Fibroblast of lung (primary cell): Measurements from ENCODE around the gene ARHGAP18.

ENCODE experiments used
- EZH2 ChIP-seq: IDR thresholded peaks from 2 replicates; pipeline ENCODE4 v1.5.1; 2012; ENCODE audit warnings: low read length, control low read depth, mild to moderate bottlenecking; ENCODE audit errors: missing control alignments
- TF ChIP-seq, protein P1 (sequence below), 2 donors: IDR thresholded peaks in 1 of 2; conservative IDR thresholded peaks in 1 of 2; 1 replicate in 1 of 2; 2 replicates in 1 of 2; pipeline ENCODE4 v1.5.1; 2011 to 2012; ENCODE audit warnings: low read length in 2 of 2, control low read depth in 1 of 2, inconsistent platforms in 1 of 2, low read depth in 1 of 2, mild to moderate bottlenecking in 1 of 2

GRCh38 chr6:129696843-129697242 lies 13.1 kb downstream of the ARHGAP18 start:
- TF ChIP-seq, protein P1, sequence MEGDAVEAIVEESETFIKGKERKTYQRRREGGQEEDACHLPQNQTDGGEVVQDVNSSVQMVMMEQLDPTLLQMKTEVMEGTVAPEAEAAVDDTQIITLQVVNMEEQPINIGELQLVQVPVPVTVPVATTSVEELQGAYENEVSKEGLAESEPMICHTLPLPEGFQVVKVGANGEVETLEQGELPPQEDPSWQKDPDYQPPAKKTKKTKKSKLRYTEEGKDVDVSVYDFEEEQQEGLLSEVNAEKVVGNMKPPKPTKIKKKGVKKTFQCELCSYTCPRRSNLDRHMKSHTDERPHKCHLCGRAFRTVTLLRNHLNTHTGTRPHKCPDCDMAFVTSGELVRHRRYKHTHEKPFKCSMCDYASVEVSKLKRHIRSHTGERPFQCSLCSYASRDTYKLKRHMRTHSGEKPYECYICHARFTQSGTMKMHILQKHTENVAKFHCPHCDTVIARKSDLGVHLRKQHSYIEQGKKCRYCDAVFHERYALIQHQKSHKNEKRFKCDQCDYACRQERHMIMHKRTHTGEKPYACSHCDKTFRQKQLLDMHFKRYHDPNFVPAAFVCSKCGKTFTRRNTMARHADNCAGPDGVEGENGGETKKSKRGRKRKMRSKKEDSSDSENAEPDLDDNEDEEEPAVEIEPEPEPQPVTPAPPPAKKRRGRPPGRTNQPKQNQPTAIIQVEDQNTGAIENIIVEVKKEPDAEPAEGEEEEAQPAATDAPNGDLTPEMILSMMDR (conservative IDR thresholded peaks at IDR 0.05 in 1 of 2, IDR thresholded peaks at IDR 0.05 in 1 of 2; ENCODE audit: low read depth in 1 of 2, low read length in 2 of 2), result no peak
- TF ChIP-seq EZH2, result no peak
